Measurements from ENCODE around the gene STK4. TPM values are rescaled to one million over a fixed set of nuclear protein-coding genes. Genes with fewer than 3 reads are reported as not detected.

STK4 gene
- total and polyA plus RNA-seq, 2 donors from 2014 or later = 4.3 to 41.0 TPM

- H3K4me1 ChIP-seq (ENCODE audit: control insufficient read depth in 2 of 3, insufficient read depth in 2 of 3, low read depth in 1 of 3, low read length in 3 of 3) = peaks cover 0 to 5% (median 0%) of the 10 kb centered on the region in 3 donors
- no peak overlapping the region for H3K27ac ChIP-seq (ENCODE audit: low read depth in 2 of 2, low read length in 2 of 2)
Observed at GRCh38 chr20:44993343-44993742, 27.0 kb downstream of the STK4 start.

GRCh38 chr20:44997171-44997570, 30.9 kb downstream of the STK4 start:
- no peak overlapping the region for H3K27ac ChIP-seq (ENCODE audit: low read depth in 2 of 2, low read length in 2 of 2)
- TF ChIP-seq CTCF (IDR thresholded peaks at IDR 0.05; ENCODE audit: borderline replicate concordance, extremely low read depth, insufficient read depth) = no peak
- H3K9me3 ChIP-seq (ENCODE audit: control insufficient read depth in 2 of 3, insufficient read depth in 1 of 3, low read length in 3 of 3) = no peaks in the 10 kb centered on the region
- H3K36me3 ChIP-seq (ENCODE audit: control insufficient read depth in 2 of 3, insufficient read depth in 3 of 3, low read length in 3 of 3) = peaks cover 4 to 30% (median 15%) of the 10 kb centered on the region in 3 donors
- intact Hi-C loops (cut with DNase I) = no loop called here
- H3K4me1 ChIP-seq (ENCODE audit: control insufficient read depth in 2 of 3, insufficient read depth in 2 of 3, low read depth in 1 of 3, low read length in 3 of 3) = no peaks in the 10 kb centered on the region
- FAIRE-seq (no peak), DNase-seq (no peak)
- H3K27me3 ChIP-seq (ENCODE audit: control insufficient read depth, insufficient read depth, low read length) = no peaks in the 10 kb centered on the region
- no peak overlapping the region for H3K4me3 ChIP-seq (ENCODE audit: low read length in 3 of 3)
- no peak overlapping the region for H3K9ac ChIP-seq (ENCODE audit: low read length in 3 of 3)

More at GRCh38 chr20:44993343-44993742, 27.0 kb downstream of the STK4 start:
- Histone ChIP-seq H3K9ac (ENCODE audit: low read length in 3 of 3) (no peak overlapping the region), H3K36me3 (ENCODE audit: control insufficient read depth in 2 of 3, insufficient read depth in 3 of 3, low read length in 3 of 3) (peaks cover 4 to 10% (median 9%) of the 10 kb centered on the region in 3 donors), H3K27me3 (ENCODE audit: control insufficient read depth, insufficient read depth, low read length) (no peaks in the 10 kb centered on the region), H3K9me3 (ENCODE audit: control insufficient read depth in 2 of 3, insufficient read depth in 1 of 3, low read length in 3 of 3) (no peaks in the 10 kb centered on the region), H3K4me3 (ENCODE audit: low read length in 3 of 3) (no peak overlapping the region)
- no peak for TF ChIP-seq CTCF (IDR thresholded peaks at IDR 0.05; ENCODE audit: borderline replicate concordance, extremely low read depth, insufficient read depth)
- DNase-seq (no peak), FAIRE-seq (no peak)
- intact Hi-C loops (cut with DNase I) = no loop called here

DNA sequence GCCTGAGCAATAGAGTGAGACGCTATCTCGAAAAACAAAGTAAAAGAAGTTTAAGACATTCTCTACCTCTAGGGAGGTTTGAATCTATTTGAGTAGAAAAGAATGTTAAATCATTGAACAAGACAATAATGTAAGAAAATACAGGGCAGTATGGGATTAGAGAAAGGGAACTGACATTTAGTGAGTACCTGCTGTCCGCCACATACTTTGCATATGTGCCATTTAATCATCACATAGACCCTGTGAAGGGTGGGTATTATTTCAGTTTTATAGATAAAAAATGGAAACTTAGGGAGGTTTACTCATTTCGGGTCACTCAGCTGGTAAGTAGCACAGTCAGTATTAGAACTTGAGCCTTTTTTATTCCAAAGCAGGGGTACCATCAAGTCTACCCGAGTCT, 31.4 kb downstream of the STK4 start:
- Histone ChIP-seq H3K36me3 (ENCODE audit: control insufficient read depth in 2 of 3, insufficient read depth in 3 of 3, low read length in 3 of 3) (peaks cover 4 to 30% (median 15%) of the 10 kb centered on the region in 3 donors), H3K27ac (ENCODE audit: low read depth in 2 of 2, low read length in 2 of 2) (no peak overlapping the region), H3K9me3 (ENCODE audit: control insufficient read depth in 2 of 3, insufficient read depth in 1 of 3, low read length in 3 of 3) (no peaks in the 10 kb centered on the region), H3K9ac (ENCODE audit: low read length in 3 of 3) (no peak overlapping the region), H3K4me3 (ENCODE audit: low read length in 3 of 3) (no peak overlapping the region), H3K4me1 (ENCODE audit: control insufficient read depth in 2 of 3, insufficient read depth in 2 of 3, low read depth in 1 of 3, low read length in 3 of 3) (no peaks in the 10 kb centered on the region), H3K27me3 (ENCODE audit: control insufficient read depth, insufficient read depth, low read length) (no peaks in the 10 kb centered on the region)
- no peak for FAIRE-seq
- no peak for TF ChIP-seq CTCF (IDR thresholded peaks at IDR 0.05; ENCODE audit: borderline replicate concordance, extremely low read depth, insufficient read depth)
- intact Hi-C loops (cut with DNase I) = no loop called here
- DNase-seq = no peak

DNA sequence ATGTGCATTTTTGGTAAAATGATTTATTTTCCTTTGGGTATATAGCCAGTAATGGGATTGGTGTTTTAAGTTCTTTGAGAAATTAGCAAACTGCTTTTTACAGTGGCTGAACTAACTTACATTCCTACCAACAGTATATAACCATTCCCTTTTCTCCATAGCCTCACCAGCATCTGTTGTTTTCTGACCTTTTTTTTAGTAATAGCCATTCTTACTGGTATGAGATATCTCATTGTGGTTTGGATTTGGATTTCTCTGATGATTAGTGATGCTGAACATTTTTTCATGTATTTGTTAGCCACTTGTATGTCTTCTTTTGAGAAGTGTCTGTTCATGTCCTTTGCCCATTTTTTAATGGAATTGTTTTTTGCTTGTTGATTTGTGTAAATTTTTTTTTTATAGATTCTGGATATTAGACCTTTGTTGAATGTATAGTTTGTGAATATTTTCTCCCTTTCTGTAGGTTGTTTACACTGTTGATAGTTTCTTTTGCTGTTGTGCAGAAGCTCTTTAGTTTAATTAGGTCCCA, 42.3 kb downstream of the STK4 start:
- TF ChIP-seq CTCF (IDR thresholded peaks at IDR 0.05; ENCODE audit: borderline replicate concordance, extremely low read depth, insufficient read depth) = no peak
- DNase-seq (no peak), FAIRE-seq (no peak)
- intact Hi-C loops (cut with DNase I) = no loop called here
- Histone ChIP-seq H3K36me3 (ENCODE audit: control insufficient read depth in 2 of 3, insufficient read depth in 3 of 3, low read length in 3 of 3) (peaks cover 2 to 4% (median 3%) of the 10 kb centered on the region in 3 donors), H3K27me3 (ENCODE audit: control insufficient read depth, insufficient read depth, low read length) (no peaks in the 10 kb centered on the region), H3K4me3 (ENCODE audit: low read length in 3 of 3) (no peak overlapping the region), H3K4me1 (ENCODE audit: control insufficient read depth in 2 of 3, insufficient read depth in 2 of 3, low read depth in 1 of 3, low read length in 3 of 3) (no peaks in the 10 kb centered on the region), H3K9me3 (ENCODE audit: control insufficient read depth in 2 of 3, insufficient read depth in 1 of 3, low read length in 3 of 3) (no peaks in the 10 kb centered on the region), H3K27ac (ENCODE audit: low read depth in 2 of 2, low read length in 2 of 2) (no peak overlapping the region), H3K9ac (ENCODE audit: low read length in 3 of 3) (no peak overlapping the region)

All from kidney (tissue), 14 donors.